HG03520 (cell line): Measurements from ENCODE around the gene ELMO2.

ENCODE experiments used
- ATAC-seq: cut with Tn5 transposase; IDR thresholded peaks from one replicate; pipeline ENCODE4 v1.9.1; 2021; ENCODE audit warnings: mild to moderate bottlenecking, moderate library complexity; ENCODE audit not compliant: unreplicated experiment

ELMO2 gene

GRCh38 chr20:46353500-46354206, 52.8 kb downstream of the ELMO2 start:
- ATAC-seq = no peak

DNA sequence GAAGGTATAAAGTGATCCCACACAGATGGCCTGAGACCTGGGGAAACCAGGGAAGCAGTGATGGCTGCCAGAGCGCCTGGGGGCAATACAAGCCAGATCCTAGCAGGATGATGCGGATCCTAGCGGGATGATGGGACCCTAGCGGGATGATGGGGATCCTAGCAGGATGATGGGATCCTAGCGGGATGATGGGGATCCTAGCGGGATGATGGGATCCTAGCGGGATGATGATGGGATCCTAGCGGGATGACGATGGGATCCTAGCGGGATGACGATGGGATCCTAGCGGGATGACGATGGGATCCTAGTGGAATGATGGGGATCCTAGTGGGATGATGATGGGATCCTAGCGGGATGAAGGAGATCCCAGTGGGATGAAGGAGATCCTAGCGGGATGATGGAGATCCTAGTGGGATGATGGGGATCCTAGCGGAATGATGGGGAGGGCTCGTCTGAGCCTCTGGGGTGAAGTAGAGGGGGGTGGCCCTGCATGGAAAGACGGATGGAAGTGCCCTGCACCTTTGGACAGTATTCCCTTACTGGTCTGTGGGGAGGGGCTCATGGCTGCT, 54.0 kb downstream of the ELMO2 start:
- ATAC-seq = no peak

DNA sequence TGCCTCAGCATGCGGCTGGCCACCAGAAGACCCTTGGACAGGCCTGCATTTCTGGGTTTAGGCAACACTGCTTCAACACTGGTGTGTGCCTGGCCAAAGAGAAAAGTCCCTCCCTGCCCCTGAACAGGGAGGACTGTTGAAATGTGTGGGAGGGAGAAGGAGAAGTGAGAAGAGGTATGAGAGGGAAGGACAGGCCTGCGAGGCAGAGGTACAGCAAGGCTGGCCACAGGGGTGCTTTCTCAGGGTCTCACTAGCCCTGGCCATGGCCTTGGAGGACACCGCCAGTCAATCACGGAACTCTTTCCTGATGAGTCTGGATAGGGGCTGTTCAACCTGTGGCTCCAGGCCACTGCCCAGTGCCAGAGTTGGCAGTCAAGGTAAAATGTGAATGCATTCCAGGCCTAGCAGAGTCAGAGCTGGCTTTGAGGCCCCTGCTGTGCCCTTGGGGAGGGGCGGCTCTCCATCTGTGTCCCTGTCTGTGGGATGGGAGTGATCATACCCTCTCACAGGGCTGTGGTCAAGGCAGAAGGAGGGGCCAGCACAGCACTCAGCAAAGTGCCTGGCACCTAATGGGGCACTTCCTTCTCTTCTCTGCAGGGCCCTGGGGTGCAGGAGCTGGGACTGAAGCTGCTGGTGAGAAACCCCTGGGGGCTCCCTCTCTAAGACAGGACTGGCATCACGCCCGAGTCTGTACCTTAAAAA, 54.9 kb downstream of the ELMO2 start:
- ATAC-seq = no peak

GRCh38 chr20:46350986-46351267, 55.5 kb downstream of the ELMO2 start:
- no peak for ATAC-seq

DNA sequence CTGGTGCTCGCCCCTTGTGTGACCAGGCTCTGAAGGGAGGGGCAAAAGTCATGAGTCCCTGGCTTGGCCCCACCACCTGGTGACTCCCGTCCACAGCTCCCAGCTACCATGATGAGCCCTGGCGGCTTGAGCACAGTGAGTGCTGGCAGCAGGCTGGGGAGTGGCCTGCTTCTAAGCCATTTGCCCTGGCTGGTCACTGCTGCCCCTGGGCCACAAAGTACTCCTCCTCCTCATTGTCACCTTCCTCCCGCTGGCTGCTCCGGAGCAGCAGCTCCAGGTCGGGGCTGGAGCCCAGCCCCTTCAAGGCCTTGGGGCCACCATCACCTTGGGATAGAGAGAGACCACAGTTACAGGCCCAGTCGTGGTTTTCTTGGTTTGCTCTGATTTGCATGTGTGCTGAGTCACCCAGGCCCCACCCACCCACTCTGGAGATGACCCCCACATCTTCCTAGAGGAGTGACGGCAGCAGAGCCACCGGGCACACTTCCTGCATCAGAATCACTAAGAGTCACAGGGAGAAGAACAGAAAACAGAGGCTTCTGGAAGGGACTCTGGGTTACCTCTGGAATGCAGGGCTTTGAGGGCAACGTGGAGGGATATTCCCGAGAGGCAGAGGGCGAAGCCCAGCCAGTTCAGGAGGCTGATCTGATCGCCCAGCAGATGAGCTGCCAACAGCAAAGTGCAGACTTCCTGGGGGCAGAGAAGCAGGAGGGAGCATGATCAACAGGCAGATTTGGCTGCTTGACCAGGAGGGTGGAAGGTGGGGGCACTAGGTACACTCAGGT, 56.0 kb downstream of the ELMO2 start:
- ATAC-seq = peak; percentile 57

- ATAC-seq = no peak
These were observed 56.7 kb downstream of the ELMO2 start for GRCh38 chr20:46349742-46350056.

DNA sequence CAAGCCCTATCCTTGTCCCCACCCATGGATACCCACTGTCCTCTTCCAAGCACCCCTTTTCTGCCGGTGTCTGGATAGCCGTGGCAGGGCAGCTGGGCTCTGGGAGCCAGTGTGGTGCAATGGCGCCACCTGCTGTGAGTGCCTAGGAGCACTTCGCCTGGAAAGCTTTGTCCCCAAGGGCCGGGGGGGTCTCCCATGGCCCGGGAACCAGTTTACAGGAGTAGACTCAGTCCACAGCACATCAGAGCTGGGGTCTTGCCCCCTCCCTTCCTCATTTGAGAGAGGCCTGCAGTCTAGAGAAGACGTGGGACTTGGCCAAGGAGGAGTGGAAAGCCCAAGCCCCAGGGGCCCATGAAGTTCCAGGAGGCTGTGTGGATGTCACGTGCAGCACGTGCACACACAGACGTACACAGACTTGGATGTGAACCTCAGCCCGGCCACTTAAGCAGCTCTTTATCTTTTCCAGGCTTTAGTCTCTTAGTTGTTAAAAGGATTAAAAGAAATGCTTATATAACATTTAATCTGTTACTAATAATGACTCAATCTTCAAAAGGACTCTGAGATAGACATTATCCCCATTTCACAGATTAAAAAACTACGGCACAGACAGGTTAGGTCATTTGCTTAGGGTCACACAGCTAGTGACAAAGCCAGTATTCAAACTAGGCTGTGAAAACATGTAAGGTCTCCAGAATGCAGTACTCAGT, 57.2 kb downstream of the ELMO2 start:
- no peak for ATAC-seq

- ATAC-seq = no peak
These were observed 58.3 kb downstream of the ELMO2 start for GRCh38 chr20:46347841-46348803.

GRCh38 chr20:46346770-46347169, 59.6 kb downstream of the ELMO2 start:
- ATAC-seq = no peak

DNA sequence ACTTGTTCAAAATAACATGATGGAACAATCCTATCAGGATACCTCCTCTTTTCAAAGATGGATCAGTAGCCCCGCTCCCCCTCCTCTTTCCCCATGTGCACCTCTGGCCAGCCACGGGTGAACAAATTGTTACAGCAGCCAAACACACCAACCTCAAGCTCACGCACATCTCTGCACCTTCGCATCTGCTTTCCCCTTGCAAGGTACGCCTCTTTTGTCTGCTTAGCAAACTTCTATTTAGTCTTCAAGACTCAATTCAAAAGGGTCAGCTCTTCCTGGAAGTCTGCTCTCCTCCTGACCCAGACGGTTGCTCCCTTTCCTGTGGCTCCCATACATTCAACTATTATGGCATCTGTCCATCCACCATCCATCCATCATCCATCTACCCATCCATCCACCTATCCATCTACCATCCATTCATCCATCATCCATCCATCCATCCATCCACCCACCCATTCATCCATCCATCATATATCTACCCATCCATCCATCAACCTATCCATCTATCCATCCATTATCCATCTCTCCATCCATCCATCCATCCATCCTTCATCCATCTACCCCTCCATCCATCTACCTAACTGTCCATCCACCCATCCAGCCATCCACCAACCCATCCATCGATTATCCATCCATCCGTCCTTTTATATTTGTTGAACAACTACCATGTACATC, 61.8 kb downstream of the ELMO2 start:
- ATAC-seq = no peak

DNA sequence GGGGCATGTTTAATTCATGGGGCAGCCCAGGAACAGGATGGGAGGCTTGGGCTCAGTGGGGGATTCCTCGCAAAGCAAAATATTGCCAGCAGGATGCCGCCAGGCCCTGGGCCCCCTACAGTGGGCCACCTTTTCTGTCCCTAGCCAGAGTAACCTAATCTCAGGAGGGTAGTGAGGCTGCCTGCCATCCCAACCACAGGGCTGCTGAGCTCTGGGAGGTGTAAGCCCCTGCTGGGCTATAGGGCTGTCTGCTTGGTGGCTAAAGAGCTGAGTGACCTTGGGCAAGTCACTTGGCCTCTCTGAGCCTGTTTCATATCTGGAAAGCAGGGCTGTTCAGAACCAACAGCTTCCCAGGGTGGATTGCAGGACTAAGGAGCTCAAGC, 62.4 kb downstream of the ELMO2 start:
- no peak for ATAC-seq

GRCh38 chr20:46343348-46343974, 63.0 kb downstream of the ELMO2 start:
- no peak for ATAC-seq

- ATAC-seq = no peak
These were observed 63.7 kb downstream of the ELMO2 start for GRCh38 chr20:46342451-46343347.

DNA sequence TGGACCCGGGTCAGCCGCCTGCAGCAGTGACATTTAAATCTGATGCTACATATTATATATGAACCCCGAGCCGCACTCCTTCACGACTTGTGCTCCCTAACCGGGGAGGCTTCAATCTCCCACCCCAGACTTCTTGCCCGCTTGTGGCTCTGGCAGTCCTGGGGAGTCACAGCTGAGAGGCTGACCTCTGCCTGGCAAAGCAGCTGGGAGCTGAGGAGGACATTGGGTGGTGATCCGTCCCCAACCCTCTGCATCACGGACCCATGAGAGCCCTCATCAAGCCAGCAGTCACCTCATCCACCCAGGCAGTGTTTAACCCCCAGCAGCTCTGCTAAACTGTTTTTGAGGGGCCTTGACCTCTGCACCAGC, 64.4 kb downstream of the ELMO2 start:
- no peak for ATAC-seq

DNA sequence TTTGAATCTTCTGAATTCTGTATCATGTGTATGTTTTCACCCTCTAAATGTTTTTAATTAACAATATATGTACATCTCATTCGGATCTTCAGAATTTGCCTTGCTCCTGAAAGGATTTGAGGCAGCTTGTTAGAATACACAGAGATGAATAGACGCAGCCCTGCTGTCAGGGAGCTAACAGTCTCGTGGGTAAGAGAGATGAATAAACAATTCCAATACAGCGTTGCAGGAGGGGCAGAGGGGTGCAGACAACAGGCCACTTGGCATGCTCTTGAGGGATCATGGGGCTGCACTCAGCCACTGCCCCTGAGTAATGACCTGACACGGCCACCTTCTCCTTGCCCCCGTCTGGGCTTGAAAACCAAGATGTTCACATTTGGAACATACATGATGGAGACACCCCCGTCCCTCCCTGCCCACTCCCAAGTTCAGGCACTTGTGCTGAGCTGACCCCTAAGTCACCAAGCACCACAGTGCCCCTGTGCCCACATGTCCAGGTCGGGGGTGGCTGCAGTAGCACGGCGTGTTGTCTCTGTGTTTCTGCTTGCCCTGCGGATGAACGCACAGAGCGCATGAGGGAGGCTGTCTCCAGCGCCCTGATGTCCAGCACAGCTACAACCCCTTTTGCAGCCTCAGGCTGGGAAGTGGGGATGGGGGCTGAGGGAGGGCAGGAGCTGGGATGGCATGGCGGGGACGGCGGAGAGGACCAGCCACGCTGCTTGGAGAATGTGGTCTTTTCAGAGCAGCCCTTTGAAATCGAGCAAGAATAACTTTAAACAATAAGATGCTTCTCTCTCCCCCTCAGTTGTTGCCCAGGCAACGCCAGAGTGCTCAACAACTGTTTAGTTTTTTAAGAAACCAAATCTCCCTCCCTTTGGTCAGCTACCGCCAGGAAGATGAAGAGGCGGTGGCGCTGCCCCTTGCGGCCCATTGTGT, 65.1 kb downstream of the ELMO2 start:
- ATAC-seq = no peak

GRCh38 chr20:46339037-46339436, 67.4 kb downstream of the ELMO2 start:
- no peak for ATAC-seq

DNA sequence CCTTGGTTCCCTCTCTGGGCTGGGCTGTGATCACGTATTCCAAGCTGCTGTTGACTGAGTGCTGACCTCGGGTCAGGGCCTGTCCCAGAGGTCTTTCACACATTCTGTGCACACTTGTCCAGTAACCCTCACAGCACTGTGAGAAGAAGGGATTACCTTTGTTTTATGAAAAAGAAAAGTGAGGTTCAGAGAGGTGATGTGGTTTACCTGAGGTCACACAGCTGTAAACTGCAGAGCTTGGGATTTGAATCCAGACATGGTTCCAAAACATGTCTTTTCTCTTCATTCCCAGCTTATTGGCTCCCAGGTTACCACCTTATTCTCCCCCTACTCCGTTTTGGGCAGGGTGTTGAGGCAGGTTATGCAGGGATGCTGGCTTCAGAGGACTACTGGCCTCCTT, 69.7 kb downstream of the ELMO2 start:
- ATAC-seq = no peak
